Nephron (organoid): ENCODE results near the gene RFT1.
"Not testable (repeated sequence)": the region's sequence is repeated elsewhere in the genome, so short reads cannot be mapped to it uniquely, and the experiment has no call there.

Experiments used
- H3K27ac Mint-ChIP-seq, 3 experiments: 2 replicates each; pipeline ENCODE4 v1.8.0; 2020; ENCODE audit warnings: mixed read lengths in 3 of 3, mild to moderate bottlenecking in 2 of 3, moderate library complexity in 1 of 3
- H3K27me3 Mint-ChIP-seq: 2 replicates; pipeline ENCODE4 v1.8.0; 2021; ENCODE audit warnings: low read depth, mild to moderate bottlenecking, moderate library complexity, mixed read lengths
- H3K36me3 Mint-ChIP-seq: 2 replicates; pipeline ENCODE4 v1.8.0; 2020; ENCODE audit warnings: low read depth, mixed read lengths
- H3K4me1 Mint-ChIP-seq: 2 replicates; pipeline ENCODE4 v1.8.0; 2020; ENCODE audit warnings: mixed read lengths
- H3K4me3 Mint-ChIP-seq, 3 experiments: 2 replicates each; pipeline ENCODE4 v1.8.0; 2020; ENCODE audit warnings: mild to moderate bottlenecking in 3 of 3, mixed read lengths in 3 of 3, moderate library complexity in 2 of 3
- H3K9me3 Mint-ChIP-seq: 2 replicates; pipeline ENCODE4 v1.8.0; 2020; ENCODE audit warnings: mixed read lengths
- TF ChIP-seq, protein P1 (sequence below), 3 experiments: fragments of 200-600 bp; sonication (generic); IDR thresholded peaks; one replicate each; pipeline ENCODE4 v1.5.0; 2021; ENCODE audit warnings: antibody characterized with exemption in 3 of 3; ENCODE audit not compliant: unreplicated experiment in 3 of 3

The RFT1 gene

GRCh38 chr3:53151870-53152660 is 21.8 kb upstream of the RFT1 start:
- Mint-ChIP-seq H3K4me3 (no peak overlapping the region), H3K4me1 (peaks cover 12% of the 10 kb centered on the region)

DNA sequence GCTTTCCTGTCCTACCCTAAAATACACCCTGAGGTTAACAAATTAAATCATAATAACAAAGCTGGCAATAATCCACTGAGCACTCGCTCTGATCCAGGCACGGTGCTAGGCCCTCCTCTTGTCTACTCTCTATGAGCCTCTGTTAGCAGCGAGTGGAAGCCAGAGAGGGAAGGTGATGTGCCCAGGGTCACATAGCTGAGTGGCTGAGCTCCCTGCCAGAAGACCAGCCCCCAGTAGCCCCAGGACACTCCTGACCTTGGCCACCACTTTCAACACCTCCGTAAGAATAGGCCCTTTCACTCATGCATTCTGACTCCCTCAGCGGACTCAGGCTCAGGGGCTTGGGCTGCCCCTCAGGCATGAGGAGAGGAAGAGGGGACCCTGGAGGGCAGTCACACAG is 21.2 kb upstream of the RFT1 start:
- peaks cover 12% of the 10 kb centered on the region for H3K4me1 Mint-ChIP-seq
- H3K27me3 Mint-ChIP-seq: peaks cover 23% of the 10 kb centered on the region
- no peaks in the 10 kb centered on the region for H3K36me3 Mint-ChIP-seq
- no peak overlapping the region for H3K27ac Mint-ChIP-seq
- H3K4me3 Mint-ChIP-seq: no peak overlapping the region
- no peaks in the 10 kb centered on the region for H3K9me3 Mint-ChIP-seq
- TF ChIP-seq, protein P1, sequence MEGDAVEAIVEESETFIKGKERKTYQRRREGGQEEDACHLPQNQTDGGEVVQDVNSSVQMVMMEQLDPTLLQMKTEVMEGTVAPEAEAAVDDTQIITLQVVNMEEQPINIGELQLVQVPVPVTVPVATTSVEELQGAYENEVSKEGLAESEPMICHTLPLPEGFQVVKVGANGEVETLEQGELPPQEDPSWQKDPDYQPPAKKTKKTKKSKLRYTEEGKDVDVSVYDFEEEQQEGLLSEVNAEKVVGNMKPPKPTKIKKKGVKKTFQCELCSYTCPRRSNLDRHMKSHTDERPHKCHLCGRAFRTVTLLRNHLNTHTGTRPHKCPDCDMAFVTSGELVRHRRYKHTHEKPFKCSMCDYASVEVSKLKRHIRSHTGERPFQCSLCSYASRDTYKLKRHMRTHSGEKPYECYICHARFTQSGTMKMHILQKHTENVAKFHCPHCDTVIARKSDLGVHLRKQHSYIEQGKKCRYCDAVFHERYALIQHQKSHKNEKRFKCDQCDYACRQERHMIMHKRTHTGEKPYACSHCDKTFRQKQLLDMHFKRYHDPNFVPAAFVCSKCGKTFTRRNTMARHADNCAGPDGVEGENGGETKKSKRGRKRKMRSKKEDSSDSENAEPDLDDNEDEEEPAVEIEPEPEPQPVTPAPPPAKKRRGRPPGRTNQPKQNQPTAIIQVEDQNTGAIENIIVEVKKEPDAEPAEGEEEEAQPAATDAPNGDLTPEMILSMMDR (IDR thresholded peaks at IDR 0.05; ENCODE audit: unreplicated experiment in 3 of 3): no peak

More at GRCh38 chr3:53151870-53152660, 21.8 kb upstream of the RFT1 start:
- H3K9me3 Mint-ChIP-seq: no peaks in the 10 kb centered on the region
- no peak overlapping the region for H3K27ac Mint-ChIP-seq
- TF ChIP-seq, protein P1 (IDR thresholded peaks at IDR 0.05; ENCODE audit: unreplicated experiment in 3 of 3): no peak
- H3K27me3 Mint-ChIP-seq: peaks cover 23% of the 10 kb centered on the region
- H3K36me3 Mint-ChIP-seq: no peaks in the 10 kb centered on the region

- H3K36me3 Mint-ChIP-seq, H3K4me3 Mint-ChIP-seq, H3K4me1 Mint-ChIP-seq, H3K27ac Mint-ChIP-seq, H3K9me3 Mint-ChIP-seq: not testable (repeated sequence)
- H3K27me3 Mint-ChIP-seq: peaks cover 23% of the 10 kb centered on the region
These were observed 20.8 kb upstream of the RFT1 start for GRCh38 chr3:53151086-53151438.

DNA sequence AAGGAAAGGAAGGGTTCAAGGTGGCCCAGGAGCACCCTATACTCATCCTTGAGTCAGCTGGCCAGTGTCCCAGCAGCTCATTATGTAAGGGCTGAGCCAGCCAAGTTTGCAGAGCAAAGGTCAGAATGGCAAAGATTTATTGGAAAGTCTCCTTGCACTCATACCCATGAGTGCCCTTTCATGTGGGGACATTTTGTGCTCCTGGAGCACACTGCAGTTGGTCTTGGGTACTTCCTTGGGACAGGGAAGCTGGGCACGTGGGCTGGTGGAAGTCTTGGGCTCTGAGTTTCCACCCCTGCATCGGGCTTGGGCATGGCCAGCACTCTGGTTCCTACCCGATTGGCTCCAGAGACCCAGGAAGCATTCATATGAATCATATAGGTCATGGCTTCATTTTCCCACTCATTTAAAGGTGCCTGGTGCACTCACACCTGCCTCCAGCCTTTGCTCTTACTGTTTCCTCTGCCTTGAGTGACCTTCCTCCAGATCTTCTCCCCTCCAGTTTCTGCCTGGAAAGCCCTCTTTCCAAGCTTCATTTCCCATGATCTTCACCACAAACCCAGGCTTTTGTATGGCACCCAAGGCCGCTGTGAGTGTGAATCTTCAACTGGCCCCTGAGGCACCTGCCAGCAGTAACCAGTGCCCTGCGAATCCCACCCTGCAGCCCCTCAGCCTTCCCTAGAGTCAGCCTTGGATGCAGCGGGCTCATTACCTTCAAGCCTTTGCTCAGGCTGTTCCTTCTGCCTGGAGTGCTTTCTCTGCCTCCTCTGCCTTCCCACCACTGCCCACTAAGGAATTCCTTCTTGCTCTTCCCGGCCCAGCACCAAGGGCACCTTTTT is 20.2 kb upstream of the RFT1 start:
- TF ChIP-seq, protein P1 (IDR thresholded peaks at IDR 0.05; ENCODE audit: unreplicated experiment in 3 of 3): no peak
- H3K4me1 Mint-ChIP-seq: peaks cover 6% of the 10 kb centered on the region
- H3K27ac Mint-ChIP-seq: peak overlapping the region in 1 of 3 experiments; percentile 15

DNA sequence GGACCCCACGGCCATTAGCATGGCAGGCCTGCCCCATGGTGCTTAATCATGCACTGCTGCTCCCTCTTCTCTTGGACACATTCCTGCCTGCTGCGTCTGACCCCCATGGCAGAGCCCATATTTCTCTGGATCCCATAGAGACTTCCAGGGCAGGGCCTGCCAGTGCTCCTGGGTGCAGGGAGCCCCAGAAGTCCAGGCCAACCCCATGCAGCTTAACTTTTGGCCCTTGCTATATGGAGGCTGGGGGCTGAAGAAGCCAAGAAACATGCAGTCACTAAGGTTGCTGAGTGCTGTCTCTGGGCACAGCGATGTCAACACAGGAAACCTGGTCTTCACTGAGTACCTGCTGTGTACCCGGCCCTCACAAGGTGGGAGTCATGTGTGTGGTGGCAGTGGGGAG is 19.5 kb upstream of the RFT1 start:
- peaks cover 6% of the 10 kb centered on the region for H3K4me1 Mint-ChIP-seq
- peaks cover 23% of the 10 kb centered on the region for H3K27me3 Mint-ChIP-seq
- H3K36me3 Mint-ChIP-seq: no peaks in the 10 kb centered on the region
- TF ChIP-seq, protein P1 (IDR thresholded peaks at IDR 0.05; ENCODE audit: unreplicated experiment in 3 of 3): no peak
- no peak overlapping the region for H3K27ac Mint-ChIP-seq
- no peaks in the 10 kb centered on the region for H3K9me3 Mint-ChIP-seq
- H3K4me3 Mint-ChIP-seq: no peak overlapping the region

More for the DNA sequence above, 20.2 kb upstream of the RFT1 start:
- no peaks in the 10 kb centered on the region for H3K36me3 Mint-ChIP-seq
- H3K27me3 Mint-ChIP-seq: peaks cover 23% of the 10 kb centered on the region
- H3K4me3 Mint-ChIP-seq: no peak overlapping the region
- H3K9me3 Mint-ChIP-seq: no peaks in the 10 kb centered on the region

- Mint-ChIP-seq H3K9me3 (no peaks in the 10 kb centered on the region), H3K27me3 (peaks cover 23% of the 10 kb centered on the region), H3K4me3 (no peak overlapping the region), H3K27ac (no peak overlapping the region), H3K36me3 (no peaks in the 10 kb centered on the region), H3K4me1 (peaks cover 6% of the 10 kb centered on the region)
- TF ChIP-seq, protein P1 (IDR thresholded peaks at IDR 0.05; ENCODE audit: unreplicated experiment in 3 of 3): no peak
These were observed 18.9 kb upstream of the RFT1 start for GRCh38 chr3:53149006-53149690.
